Transverse colon (tissue), 4 donors: ENCODE data around the gene RNU1-4.
"Not testable (repeated sequence)": the region's sequence is repeated elsewhere in the genome, so short reads cannot be mapped to it uniquely, and the experiment has no call there.

Experiments used
- CTCF ChIP-seq, 5 experiments: fragments of 200-600 bp in 3 of 5; fragments of 450-650 bp in 2 of 5; sonication (generic) in 3 of 5; IDR thresholded peaks; 1 replicate in 2 of 5; 2 replicates in 3 of 5; pipeline ENCODE4 v1.5.1; 2016 to 2017; ENCODE audit warnings: antibody characterized with exemption in 5 of 5, inconsistent platforms in 3 of 5, mild to moderate bottlenecking in 2 of 5, moderate library complexity in 1 of 5
- EP300 ChIP-seq: sonication (generic); formaldehyde crosslinking; IDR thresholded peaks from one replicate; pipeline ENCODE4 v1.6.1; 2017; ENCODE audit warnings: antibody characterized with exemption, low read depth
- POLR2A ChIP-seq: fragments of 450-650 bp; IDR thresholded peaks from one replicate; pipeline ENCODE4 v1.6.1; 2016; ENCODE audit warnings: antibody characterized with exemption, mild to moderate bottlenecking, moderate library complexity
- POLR2AphosphoS5 ChIP-seq, 3 donors: sonication (generic); formaldehyde crosslinking; IDR thresholded peaks; one replicate each; pipeline ENCODE4 v1.6.1; 2016; ENCODE audit warnings: antibody characterized with exemption in 3 of 3

GRCh38 chr1:16704076-16704475 lies 36.2 kb upstream of the RNU1-4 start:
- not testable (repeated sequence) for TF ChIP-seq CTCF (IDR thresholded peaks at IDR 0.05); POLR2A; EP300; POLR2AphosphoS5 (IDR thresholded peaks at IDR 0.05)
